K562 (cell line): Measurements from ENCODE around the gene RBM3. TPM values are rescaled to one million over a fixed set of nuclear protein-coding genes. Genes with fewer than 3 reads are reported as not detected.
A peak's percentile ranks its signal among the peaks of the same experiment; 100 is the strongest.

Experiments used
- AFF4 ChIP-seq: sonication (generic); formaldehyde crosslinking; IDR thresholded peaks from 2 replicates; pipeline ENCODE4 v1.8.0; 2023; ENCODE audit warnings: mild to moderate bottlenecking, missing genetic modification reagents
- CBFA2T3 ChIP-seq: fragments of 450-650 bp; IDR thresholded peaks from 2 replicates; pipeline ENCODE4 v1.6.1; 2017
- CEBPG ChIP-seq, 3 experiments: fragments of 200-800 bp in 1 of 3; sonication (Bioruptor generic) in 1 of 3; sonication (generic) in 1 of 3; formaldehyde crosslinking in 1 of 3; IDR thresholded peaks in 2 of 3; conservative IDR thresholded peaks in 1 of 3; 2 replicates each; pipeline versions ENCODE4 v1.6.1 to v1.8.0; 2016 to 2022; ENCODE audit warnings: missing compliant biosample characterization in 2 of 3, missing genetic modification characterization in 2 of 3, mild to moderate bottlenecking in 1 of 3, missing genetic modification reagents in 1 of 3
- DPF2 ChIP-seq: fragments of 450-650 bp; IDR thresholded peaks from 2 replicates; pipeline ENCODE4 v1.6.1; 2016
- HINFP ChIP-seq: fragments of 450-650 bp; conservative IDR thresholded peaks from 2 replicates; pipeline ENCODE4 v1.6.1; 2016; ENCODE audit warnings: missing genetic modification characterization, low read depth, mild to moderate bottlenecking, control low read depth, missing compliant biosample characterization
- JUND ChIP-seq, 2 experiments: IDR thresholded peaks; 2 replicates in 1 of 2; 3 replicates in 1 of 2; pipeline ENCODE4 v1.6.1; 2011; ENCODE audit warnings: borderline replicate concordance in 2 of 2, low read depth in 2 of 2, low read length in 2 of 2, improper control_type of control experiment in 1 of 2, missing biosample characterization in 1 of 2, missing genetic modification characterization in 1 of 2, missing genetic modification reagents in 1 of 2
- NFYB ChIP-seq: IDR thresholded peaks from 2 replicates; pipeline ENCODE4 v1.6.1; 2011; ENCODE audit warnings: mild to moderate bottlenecking, moderate library complexity; ENCODE audit not compliant: insufficient read length; ENCODE audit errors: extremely low read depth
- NR2C1 ChIP-seq, 2 experiments: fragments of 450-650 bp; IDR thresholded peaks; 2 replicates each; pipeline ENCODE4 v1.6.1; 2017; ENCODE audit warnings: mild to moderate bottlenecking in 2 of 2, antibody characterized with exemption in 1 of 2, inconsistent platforms in 1 of 2, missing compliant biosample characterization in 1 of 2, missing genetic modification characterization in 1 of 2
- NR4A1 ChIP-seq, 2 experiments: fragments of 250-450 bp in 1 of 2; fragments of 450-650 bp in 1 of 2; sonication (Bioruptor Pico) in 1 of 2; IDR thresholded peaks; 2 replicates each; pipeline versions ENCODE4 v1.4.0 to v1.6.1; 2016 to 2020; ENCODE audit warnings: mild to moderate bottlenecking in 2 of 2, missing compliant biosample characterization in 1 of 2, missing genetic modification characterization in 1 of 2, moderate library complexity in 1 of 2
- PHF8 ChIP-seq: fragments of 200-600 bp; sonication (generic); IDR thresholded peaks from 2 replicates; pipeline ENCODE4 v1.6.1; 2012; ENCODE audit warnings: mixed run types, mild to moderate bottlenecking, inconsistent platforms, low read length, moderate library complexity, borderline replicate concordance
- SMARCE1 ChIP-seq: fragments of 450-650 bp; IDR thresholded peaks from 2 replicates; pipeline ENCODE4 v1.7.1; 2016; ENCODE audit warnings: mild to moderate bottlenecking
- TEAD4 ChIP-seq, 2 experiments: sonication (generic) in 1 of 2; formaldehyde crosslinking in 1 of 2; IDR thresholded peaks; 2 replicates each; pipeline versions ENCODE4 v1.6.1 to v1.8.0; 2012 to 2022; ENCODE audit warnings: borderline replicate concordance in 1 of 2, inconsistent platforms in 1 of 2, low read length in 1 of 2, mild to moderate bottlenecking in 1 of 2, missing genetic modification reagents in 1 of 2
- ZKSCAN1 ChIP-seq: fragments of 150-350 bp; IDR thresholded peaks from 2 replicates; pipeline ENCODE4 v1.6.1; 2016; ENCODE audit warnings: low read depth, low read length
- polyA plus RNA-seq, 8 experiments: library from polyadenylated mRNA; depleted of rRNA in 4 of 8; stranded (reverse) in 5 of 8; unstranded in 3 of 8; fragments of >200 nt; fragmentation: Nextera tagmentation in 2 of 8; fragmentation: Illumina TruSeq in 1 of 8; extraction: Ambion mirVana in 2 of 8; extraction: Trizol in 1 of 8; gene quantifications; 2 replicates each; pipeline versions ENCODE4 v1.2.1 to v1.2.3, GENCODE V29; 2011 to 2014; ENCODE audit warnings: inconsistent platforms in 1 of 8, missing spikeins in 1 of 8
- total RNA-seq, 7 experiments: library from RNA; depleted of rRNA in 6 of 7; stranded (reverse); fragments of >200 nt in 6 of 7; fragmentation: Illumina TruSeq in 2 of 7; extraction: Trizol in 2 of 7; gene quantifications; 2 replicates each; pipeline versions ENCODE4 v1.2.1 to v1.2.3, GENCODE V29; 2011 to 2021; ENCODE audit warnings: low replicate concordance in 1 of 7

RBM3 gene
- total and polyA plus RNA-seq, 9 of the 15 experiments (the other 6 are each of a cell fraction or from before 2014, with no cell fraction given), result 70.3 to 272 (median 209) TPM

GRCh38 chrX:48531358-48531959 is 42.8 kb upstream of the RBM3 start (continued):
- TF ChIP-seq HINFP (tag) (no peak), PHF8 (no peak), NR4A1 (CRISPR knock-in tag; IDR thresholded peaks at IDR 0.05) (no peak), NR4A1 (tag; IDR thresholded peaks at IDR 0.05) (0 out of 2 replicates have a peak, but pooled peaks have one; percentile 29), SMARCE1 (peak; percentile 52), TEAD4 (IDR thresholded peaks at IDR 0.05; ENCODE audit: low read length) (no peak), TEAD4 (CRISPR knock-in tag; IDR thresholded peaks at IDR 0.05; ENCODE audit: borderline replicate concordance) (no peak), NFYB (no peak), CBFA2T3 (peak; percentile 43), AFF4 (CRISPR knock-in tag) (no peak), DPF2 (peak; percentile 73), ZKSCAN1 (peak; percentile 57; the same call in 1 of the 2 replicates), JUND (IDR thresholded peaks at IDR 0.05; ENCODE audit: borderline replicate concordance, low read depth, low read length) (peak; percentile 87), JUND (tag; IDR thresholded peaks at IDR 0.05; ENCODE audit: borderline replicate concordance, low read depth, low read length) (peak; percentile 78; the same call in 2 of the 3 replicates), CEBPG (CRISPR knock-in tag; IDR thresholded peaks at IDR 0.05) (no peak), CEBPG (tag; conservative IDR thresholded peaks at IDR 0.05 in 1 of 2, IDR thresholded peaks at IDR 0.05 in 1 of 2) (no peak), NR2C1 (IDR thresholded peaks at IDR 0.05) (no peak), NR2C1 (tag; IDR thresholded peaks at IDR 0.05) (0 out of 2 replicates have a peak, but pooled peaks have one; percentile 13)
